Measurements from ENCODE around the gene OR10Z1. TPM values are rescaled to one million over a fixed set of nuclear protein-coding genes. Genes with fewer than 3 reads are reported as not detected.

Gene OR10Z1
- total and polyA plus RNA-seq, 2 donors (not counting 1 experiment from before 2014, with no cell fraction given) = not detected

DNA sequence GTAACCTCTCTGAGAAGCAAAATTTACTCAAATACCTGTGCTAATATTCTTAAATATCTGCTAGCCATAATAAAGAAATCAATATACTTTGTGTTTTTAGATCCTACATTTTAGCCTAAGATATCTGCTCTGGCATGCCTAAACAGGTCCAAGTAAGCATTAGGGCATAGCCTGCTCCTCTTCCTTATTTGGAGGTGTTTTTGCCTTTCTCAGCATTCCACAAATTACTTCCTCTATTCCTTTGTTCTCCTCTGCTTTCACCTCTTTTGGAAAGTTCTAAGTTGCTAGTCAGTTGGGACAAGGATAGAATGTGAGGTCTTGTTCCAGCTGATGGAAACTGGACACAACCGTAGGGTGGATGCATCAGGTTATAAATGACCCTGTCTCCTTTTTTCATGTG lies 18.1 kb upstream of the OR10Z1 start:
- H3K4me2 ChIP-seq (ENCODE audit: extremely low read depth, insufficient read depth, low read length) = no peak overlapping the region
- H3K9me3 ChIP-seq (ENCODE audit: control insufficient read depth, insufficient read depth, low read depth, low read length) = no peaks in the 10 kb centered on the region
- no peak overlapping the region for H3K9ac ChIP-seq (ENCODE audit: insufficient read depth, low read length)
- H4K20me1 ChIP-seq (ENCODE audit: control insufficient read depth, extremely low read depth, insufficient read depth, low read length) = no peaks in the 10 kb centered on the region
- H3K27ac ChIP-seq (ENCODE audit: insufficient read depth, low read length) = no peak overlapping the region
- H3K4me1 ChIP-seq (ENCODE audit: control insufficient read depth, extremely low read depth, insufficient read depth, low read length) = no peaks in the 10 kb centered on the region
- TF ChIP-seq EZH2 (IDR thresholded peaks at IDR 0.05; ENCODE audit: low read length, missing control alignments) (no peak), CTCF (conservative IDR thresholded peaks at IDR 0.05 in 1 of 2, IDR thresholded peaks at IDR 0.05 in 1 of 2; ENCODE audit: low read depth in 1 of 2, low read length in 2 of 2) (no peak)
- no peaks in the 10 kb centered on the region for H3K79me2 ChIP-seq (ENCODE audit: control insufficient read depth, insufficient read depth, low read length)
- DNase-seq (ENCODE audit: low read depth in 2 of 2) = no peak
- no peak overlapping the region for H2AFZ ChIP-seq (ENCODE audit: low read length)
- H3K4me3 ChIP-seq (replicated peaks in 1 of 4; ENCODE audit: control extremely low read depth in 1 of 4, insufficient read depth in 1 of 4, low read depth in 3 of 4, low read length in 4 of 4) = no peak overlapping the region
- H3K27me3 ChIP-seq (ENCODE audit: control insufficient read depth, insufficient read depth, low read length) = no peaks in the 10 kb centered on the region
- H3K36me3 ChIP-seq (ENCODE audit: control insufficient read depth, insufficient read depth, low read length) = no peaks in the 10 kb centered on the region

- Histone ChIP-seq H3K27ac (ENCODE audit: insufficient read depth, low read length) (no peak overlapping the region), H3K4me3 (replicated peaks in 1 of 4; ENCODE audit: control extremely low read depth in 1 of 4, insufficient read depth in 1 of 4, low read depth in 3 of 4, low read length in 4 of 4) (no peak overlapping the region), H3K4me2 (ENCODE audit: extremely low read depth, insufficient read depth, low read length) (no peak overlapping the region), H3K9me3 (ENCODE audit: control insufficient read depth, insufficient read depth, low read depth, low read length) (no peaks in the 10 kb centered on the region), H3K9ac (ENCODE audit: insufficient read depth, low read length) (no peak overlapping the region), H3K27me3 (ENCODE audit: control insufficient read depth, insufficient read depth, low read length) (no peaks in the 10 kb centered on the region), H3K4me1 (ENCODE audit: control insufficient read depth, extremely low read depth, insufficient read depth, low read length) (no peaks in the 10 kb centered on the region), H2AFZ (ENCODE audit: low read length) (no peak overlapping the region), H3K79me2 (ENCODE audit: control insufficient read depth, insufficient read depth, low read length) (no peaks in the 10 kb centered on the region), H4K20me1 (ENCODE audit: control insufficient read depth, extremely low read depth, insufficient read depth, low read length) (no peaks in the 10 kb centered on the region), H3K36me3 (ENCODE audit: control insufficient read depth, insufficient read depth, low read length) (no peaks in the 10 kb centered on the region)
- TF ChIP-seq EZH2 (IDR thresholded peaks at IDR 0.05; ENCODE audit: low read length, missing control alignments) (no peak), CTCF (conservative IDR thresholded peaks at IDR 0.05 in 1 of 2, IDR thresholded peaks at IDR 0.05 in 1 of 2; ENCODE audit: low read depth in 1 of 2, low read length in 2 of 2) (no peak)
- no peak for DNase-seq (ENCODE audit: low read depth in 2 of 2)
Measured at GRCh38 chr1:158600735-158601134, 4.3 kb upstream of the OR10Z1 start.

DNA sequence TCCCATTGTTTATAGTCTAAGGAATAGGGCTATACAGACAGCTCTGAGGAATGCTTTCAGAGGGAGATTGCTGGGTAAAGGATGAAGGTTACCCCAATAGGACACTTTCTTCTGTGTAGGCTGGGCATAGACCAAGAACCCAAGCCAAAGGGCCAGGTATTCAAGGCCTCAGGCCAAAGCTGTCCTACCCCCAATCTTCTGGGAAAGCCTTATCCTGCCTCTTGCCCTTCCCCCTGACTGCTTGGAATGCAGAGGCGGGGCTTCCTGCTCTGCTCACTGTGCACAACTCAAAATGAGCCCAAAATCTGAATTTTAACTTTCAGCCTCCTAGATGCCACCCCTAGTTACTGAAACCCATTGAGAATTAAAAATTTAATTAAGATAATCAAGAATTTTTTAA lies 2.2 kb downstream of the OR10Z1 start:
- Histone ChIP-seq H3K79me2 (ENCODE audit: control insufficient read depth, insufficient read depth, low read length) (no peaks in the 10 kb centered on the region), H4K20me1 (ENCODE audit: control insufficient read depth, extremely low read depth, insufficient read depth, low read length) (no peaks in the 10 kb centered on the region), H3K4me3 (replicated peaks in 1 of 4; ENCODE audit: control extremely low read depth in 1 of 4, insufficient read depth in 1 of 4, low read depth in 3 of 4, low read length in 4 of 4) (no peak overlapping the region), H3K9ac (ENCODE audit: insufficient read depth, low read length) (no peak overlapping the region), H3K27me3 (ENCODE audit: control insufficient read depth, insufficient read depth, low read length) (no peaks in the 10 kb centered on the region), H3K27ac (ENCODE audit: insufficient read depth, low read length) (no peak overlapping the region), H3K4me1 (ENCODE audit: control insufficient read depth, extremely low read depth, insufficient read depth, low read length) (no peaks in the 10 kb centered on the region), H3K9me3 (ENCODE audit: control insufficient read depth, insufficient read depth, low read depth, low read length) (no peaks in the 10 kb centered on the region), H3K4me2 (ENCODE audit: extremely low read depth, insufficient read depth, low read length) (no peak overlapping the region), H2AFZ (ENCODE audit: low read length) (no peak overlapping the region), H3K36me3 (ENCODE audit: control insufficient read depth, insufficient read depth, low read length) (no peaks in the 10 kb centered on the region)
- no peak for DNase-seq (ENCODE audit: low read depth in 2 of 2)
- TF ChIP-seq EZH2 (IDR thresholded peaks at IDR 0.05; ENCODE audit: low read length, missing control alignments) (no peak), CTCF (conservative IDR thresholded peaks at IDR 0.05 in 1 of 2, IDR thresholded peaks at IDR 0.05 in 1 of 2; ENCODE audit: low read depth in 1 of 2, low read length in 2 of 2) (no peak)

Measured in fibroblast of lung (primary cell).